ENCODE measurements around the gene LMBRD2.

LMBRD2 gene

DNA sequence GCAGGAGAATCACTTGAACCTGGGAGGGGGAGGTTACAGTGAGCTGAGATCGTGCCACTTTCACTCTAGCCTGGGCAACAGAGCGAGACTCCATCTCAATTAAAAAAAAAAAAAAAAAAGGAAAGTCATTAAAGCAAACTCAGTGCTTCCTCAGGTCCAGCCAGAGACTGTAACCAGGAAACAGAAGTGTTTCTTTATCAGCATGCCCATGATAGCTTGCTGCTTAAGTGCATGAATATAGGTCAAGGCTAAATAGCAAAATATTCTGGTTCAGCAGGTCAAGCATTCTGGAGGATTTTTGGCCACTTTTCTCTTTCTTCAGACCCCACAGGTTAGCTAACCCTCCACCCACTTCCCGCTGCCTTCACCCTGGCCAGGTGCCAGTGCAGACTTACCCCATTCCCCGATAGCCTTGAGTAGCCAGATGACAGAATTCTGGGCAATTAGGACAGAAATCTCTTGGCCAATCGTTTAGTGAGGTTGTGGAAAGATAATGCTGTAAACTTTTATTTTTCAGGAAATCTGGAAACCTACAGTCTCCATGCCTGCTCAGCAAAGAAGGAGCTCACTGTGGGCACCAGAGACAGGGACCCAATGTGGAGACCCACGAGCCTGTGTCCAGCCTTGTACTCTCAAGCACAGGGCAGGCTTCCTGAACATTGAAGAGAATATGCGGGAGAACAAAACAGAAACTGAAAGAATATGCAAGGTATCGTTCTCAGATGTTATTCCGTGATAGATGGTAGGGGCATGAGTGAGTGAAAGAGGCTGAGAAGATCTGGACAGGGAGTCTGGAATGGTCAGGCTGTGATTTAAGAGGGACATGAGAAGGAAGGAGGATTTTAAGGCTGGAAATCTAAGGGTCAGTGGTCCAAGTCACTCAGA lies 80.8 kb downstream of the LMBRD2 start:
- peak; percentile 45 for ATAC-seq

DNA sequence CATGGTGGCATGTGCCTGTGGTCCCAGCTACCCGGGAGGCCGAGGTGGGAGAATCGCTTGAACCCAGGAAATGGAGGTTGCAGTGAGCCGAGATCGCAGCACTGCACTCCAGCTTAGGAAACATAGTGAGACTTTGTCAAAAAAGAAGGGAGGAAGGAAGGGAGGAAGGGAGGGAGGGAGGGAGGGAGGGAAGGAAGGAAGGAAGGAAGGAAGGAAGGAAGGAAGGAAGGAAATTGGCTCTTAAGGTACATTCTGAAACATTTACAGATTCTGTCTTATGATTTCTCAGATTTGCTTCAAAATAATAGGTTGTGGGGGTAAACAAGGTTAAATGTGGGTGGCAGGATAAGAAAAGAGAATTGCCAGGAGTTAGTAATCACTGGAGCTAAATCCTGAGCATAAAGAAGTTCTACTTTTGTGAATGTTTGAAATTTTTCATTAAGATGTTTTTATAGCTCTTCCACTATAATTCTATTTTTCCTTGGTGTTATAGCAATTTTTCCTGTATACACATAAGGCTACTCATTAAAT lies 82.9 kb downstream of the LMBRD2 start:
- ATAC-seq, result no peak
- TF ChIP-seq ARNTL (CRISPR knock-in tag; IDR thresholded peaks at IDR 0.05; ENCODE audit: borderline replicate concordance, low read depth) (no peak), ZNF8 (CRISPR knock-in tag; IDR thresholded peaks at IDR 0.05) (no peak), ZNF565 (CRISPR knock-in tag; conservative IDR thresholded peaks at IDR 0.05; ENCODE audit: low read depth) (no peak), TOX (CRISPR knock-in tag; IDR thresholded peaks at IDR 0.05; ENCODE audit: borderline replicate concordance) (no peak), ZFP30 (CRISPR knock-in tag; IDR thresholded peaks at IDR 0.05) (no peak), RARB (CRISPR knock-in tag; IDR thresholded peaks at IDR 0.05) (no peak), ZFP3 (CRISPR knock-in tag; IDR thresholded peaks at IDR 0.05) (no peak), ESRRG (CRISPR knock-in tag; IDR thresholded peaks at IDR 0.05) (no peak), ZC3H10 (CRISPR knock-in tag; IDR thresholded peaks at IDR 0.05) (no peak), CSDC2 (CRISPR knock-in tag; IDR thresholded peaks at IDR 0.05) (no peak)
- TF ChIP-seq, protein P1, sequence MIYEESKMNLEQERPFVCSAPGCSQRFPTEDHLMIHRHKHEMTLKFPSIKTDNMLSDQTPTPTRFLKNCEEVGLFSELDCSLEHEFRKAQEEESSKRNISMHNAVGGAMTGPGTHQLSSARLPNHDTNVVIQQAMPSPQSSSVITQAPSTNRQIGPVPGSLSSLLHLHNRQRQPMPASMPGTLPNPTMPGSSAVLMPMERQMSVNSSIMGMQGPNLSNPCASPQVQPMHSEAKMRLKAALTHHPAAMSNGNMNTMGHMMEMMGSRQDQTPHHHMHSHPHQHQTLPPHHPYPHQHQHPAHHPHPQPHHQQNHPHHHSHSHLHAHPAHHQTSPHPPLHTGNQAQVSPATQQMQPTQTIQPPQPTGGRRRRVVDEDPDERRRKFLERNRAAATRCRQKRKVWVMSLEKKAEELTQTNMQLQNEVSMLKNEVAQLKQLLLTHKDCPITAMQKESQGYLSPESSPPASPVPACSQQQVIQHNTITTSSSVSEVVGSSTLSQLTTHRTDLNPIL (CRISPR knock-in tag; IDR thresholded peaks at IDR 0.05; ENCODE audit: low read depth), result no peak

More for the DNA sequence above, 80.8 kb downstream of the LMBRD2 start:
- TF ChIP-seq, protein P1 (CRISPR knock-in tag; IDR thresholded peaks at IDR 0.05; ENCODE audit: low read depth), result no peak
- no peak for TF ChIP-seq ARNTL (CRISPR knock-in tag; IDR thresholded peaks at IDR 0.05; ENCODE audit: borderline replicate concordance, low read depth)

DNA sequence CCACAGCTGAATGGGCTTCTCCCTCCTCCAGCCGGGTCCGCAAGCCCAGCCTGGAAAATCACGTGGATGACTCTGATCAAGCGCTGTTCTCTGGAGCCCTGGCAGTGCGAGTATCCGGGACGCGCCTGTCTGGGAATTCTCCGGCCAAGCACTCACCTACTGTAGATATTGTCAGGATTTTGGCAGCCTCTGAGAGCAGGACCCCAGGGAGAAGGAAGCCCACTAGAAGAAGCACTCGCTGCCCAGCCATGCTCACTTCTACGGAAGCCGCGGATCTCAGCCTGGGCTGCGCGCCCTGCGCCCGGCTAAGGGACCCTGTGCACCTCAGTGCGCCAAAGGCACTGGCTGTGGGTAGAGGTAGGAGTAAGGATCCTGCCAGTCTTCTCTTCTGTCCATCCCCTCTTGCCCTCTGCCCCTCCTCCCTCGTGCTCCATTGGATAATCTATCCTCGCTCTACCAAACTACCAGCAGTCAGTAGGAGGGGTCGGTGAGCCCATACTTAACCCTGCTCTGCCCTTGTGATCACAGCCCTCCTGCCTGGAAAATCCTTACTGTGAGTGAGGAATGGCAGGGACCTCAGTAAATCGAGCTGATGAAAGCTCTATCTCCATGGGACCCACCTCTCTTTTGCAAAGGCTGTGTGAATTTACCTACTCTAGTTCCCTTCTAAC lies 85.0 kb downstream of the LMBRD2 start, which contains the start of gene UGT3A2:
Gene UGT3A2 (minus strand): TSS at position 343 of the 671 bp plus-strand sequence. CDS start 93 bp downstream, at position 250.
- peak; percentile 69 for ATAC-seq
- TF ChIP-seq ESRRG (CRISPR knock-in tag; IDR thresholded peaks at IDR 0.05) (no peak), TOX (CRISPR knock-in tag; IDR thresholded peaks at IDR 0.05; ENCODE audit: borderline replicate concordance) (no peak), ZNF565 (CRISPR knock-in tag; conservative IDR thresholded peaks at IDR 0.05; ENCODE audit: low read depth) (no peak), ZC3H10 (CRISPR knock-in tag; IDR thresholded peaks at IDR 0.05) (no peak), ZNF70 (CRISPR knock-in tag; IDR thresholded peaks at IDR 0.05) (no peak), ZFP3 (CRISPR knock-in tag; IDR thresholded peaks at IDR 0.05) (no peak)
- TF ChIP-seq, protein P2, sequence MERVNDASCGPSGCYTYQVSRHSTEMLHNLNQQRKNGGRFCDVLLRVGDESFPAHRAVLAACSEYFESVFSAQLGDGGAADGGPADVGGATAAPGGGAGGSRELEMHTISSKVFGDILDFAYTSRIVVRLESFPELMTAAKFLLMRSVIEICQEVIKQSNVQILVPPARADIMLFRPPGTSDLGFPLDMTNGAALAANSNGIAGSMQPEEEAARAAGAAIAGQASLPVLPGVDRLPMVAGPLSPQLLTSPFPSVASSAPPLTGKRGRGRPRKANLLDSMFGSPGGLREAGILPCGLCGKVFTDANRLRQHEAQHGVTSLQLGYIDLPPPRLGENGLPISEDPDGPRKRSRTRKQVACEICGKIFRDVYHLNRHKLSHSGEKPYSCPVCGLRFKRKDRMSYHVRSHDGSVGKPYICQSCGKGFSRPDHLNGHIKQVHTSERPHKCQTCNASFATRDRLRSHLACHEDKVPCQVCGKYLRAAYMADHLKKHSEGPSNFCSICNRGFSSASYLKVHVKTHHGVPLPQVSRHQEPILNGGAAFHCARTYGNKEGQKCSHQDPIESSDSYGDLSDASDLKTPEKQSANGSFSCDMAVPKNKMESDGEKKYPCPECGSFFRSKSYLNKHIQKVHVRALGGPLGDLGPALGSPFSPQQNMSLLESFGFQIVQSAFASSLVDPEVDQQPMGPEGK (CRISPR knock-in tag; IDR thresholded peaks at IDR 0.05; ENCODE audit: borderline replicate concordance), result no peak
- TF ChIP-seq, protein P3, sequence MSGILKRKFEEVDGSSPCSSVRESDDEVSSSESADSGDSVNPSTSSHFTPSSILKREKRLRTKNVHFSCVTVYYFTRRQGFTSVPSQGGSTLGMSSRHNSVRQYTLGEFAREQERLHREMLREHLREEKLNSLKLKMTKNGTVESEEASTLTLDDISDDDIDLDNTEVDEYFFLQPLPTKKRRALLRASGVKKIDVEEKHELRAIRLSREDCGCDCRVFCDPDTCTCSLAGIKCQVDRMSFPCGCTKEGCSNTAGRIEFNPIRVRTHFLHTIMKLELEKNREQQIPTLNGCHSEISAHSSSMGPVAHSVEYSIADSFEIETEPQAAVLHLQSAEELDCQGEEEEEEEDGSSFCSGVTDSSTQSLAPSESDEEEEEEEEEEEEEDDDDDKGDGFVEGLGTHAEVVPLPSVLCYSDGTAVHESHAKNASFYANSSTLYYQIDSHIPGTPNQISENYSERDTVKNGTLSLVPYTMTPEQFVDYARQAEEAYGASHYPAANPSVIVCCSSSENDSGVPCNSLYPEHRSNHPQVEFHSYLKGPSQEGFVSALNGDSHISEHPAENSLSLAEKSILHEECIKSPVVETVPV (CRISPR knock-in tag; IDR thresholded peaks at IDR 0.05), result no peak
- TF ChIP-seq, protein P4, sequence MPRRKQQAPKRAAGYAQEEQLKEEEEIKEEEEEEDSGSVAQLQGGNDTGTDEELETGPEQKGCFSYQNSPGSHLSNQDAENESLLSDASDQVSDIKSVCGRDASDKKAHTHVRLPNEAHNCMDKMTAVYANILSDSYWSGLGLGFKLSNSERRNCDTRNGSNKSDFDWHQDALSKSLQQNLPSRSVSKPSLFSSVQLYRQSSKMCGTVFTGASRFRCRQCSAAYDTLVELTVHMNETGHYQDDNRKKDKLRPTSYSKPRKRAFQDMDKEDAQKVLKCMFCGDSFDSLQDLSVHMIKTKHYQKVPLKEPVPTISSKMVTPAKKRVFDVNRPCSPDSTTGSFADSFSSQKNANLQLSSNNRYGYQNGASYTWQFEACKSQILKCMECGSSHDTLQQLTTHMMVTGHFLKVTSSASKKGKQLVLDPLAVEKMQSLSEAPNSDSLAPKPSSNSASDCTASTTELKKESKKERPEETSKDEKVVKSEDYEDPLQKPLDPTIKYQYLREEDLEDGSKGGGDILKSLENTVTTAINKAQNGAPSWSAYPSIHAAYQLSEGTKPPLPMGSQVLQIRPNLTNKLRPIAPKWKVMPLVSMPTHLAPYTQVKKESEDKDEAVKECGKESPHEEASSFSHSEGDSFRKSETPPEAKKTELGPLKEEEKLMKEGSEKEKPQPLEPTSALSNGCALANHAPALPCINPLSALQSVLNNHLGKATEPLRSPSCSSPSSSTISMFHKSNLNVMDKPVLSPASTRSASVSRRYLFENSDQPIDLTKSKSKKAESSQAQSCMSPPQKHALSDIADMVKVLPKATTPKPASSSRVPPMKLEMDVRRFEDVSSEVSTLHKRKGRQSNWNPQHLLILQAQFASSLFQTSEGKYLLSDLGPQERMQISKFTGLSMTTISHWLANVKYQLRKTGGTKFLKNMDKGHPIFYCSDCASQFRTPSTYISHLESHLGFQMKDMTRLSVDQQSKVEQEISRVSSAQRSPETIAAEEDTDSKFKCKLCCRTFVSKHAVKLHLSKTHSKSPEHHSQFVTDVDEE (CRISPR knock-in tag; IDR thresholded peaks at IDR 0.05), result no peak
